Measurements from ENCODE around the gene COQ8B. TPM values are rescaled to one million over a fixed set of nuclear protein-coding genes. Genes with fewer than 3 reads are reported as not detected.
"Not testable (repeated sequence)": the region's sequence is repeated elsewhere in the genome, so short reads cannot be mapped to it uniquely, and the experiment has no call there.

Gene COQ8B
- total and polyA plus RNA-seq, 7 experiments from 2014 or later, result 14.4 to 48.3 (median 36.9) TPM

GRCh38 chr19:40732304-40732703 is 15.6 kb upstream of the COQ8B start:
- H3K27ac ChIP-seq (ENCODE audit: low read depth, low read length); H3K4me1 ChIP-seq (ENCODE audit: control insufficient read depth in 2 of 2, insufficient read depth in 2 of 2, low read length in 2 of 2); ATAC-seq; H3K27me3 ChIP-seq (ENCODE audit: control insufficient read depth in 2 of 2, insufficient read depth in 2 of 2, low read length in 2 of 2); H3K9me3 Mint-ChIP-seq; H3K4me3 Mint-ChIP-seq; H3K9me3 ChIP-seq (ENCODE audit: control insufficient read depth in 2 of 3, low read length in 3 of 3); intact Hi-C loops (cut with micrococcal nuclease); H3K4me1 Mint-ChIP-seq; H3K27me3 Mint-ChIP-seq; H3K27ac Mint-ChIP-seq; H3K4me3 ChIP-seq (ENCODE audit: low read length); DNase-seq: not testable (repeated sequence)
- POLR2A ChIA-PET, result interaction anchor here (1.9 kb wide), 1 partner anchor 46 kb away, joined by 6 read pairs; the partner anchor contains the start of gene RAB4B
- H3K36me3 Mint-ChIP-seq, result peaks cover 4 to 50% (median 30%) of the 10 kb centered on the region in 5 donors
- peaks cover 0 to 66% (median 0%) of the 10 kb centered on the region in 3 experiments for H3K36me3 ChIP-seq (ENCODE audit: control insufficient read depth in 2 of 3, insufficient read depth in 3 of 3, low read length in 3 of 3)
- CTCF ChIA-PET, result interaction anchor here (0.6 to 0.8 kb wide), 3 partner anchors 10 to 424 kb away, joined by 3 read pairs; no protein-coding TSS in a partner anchor

GRCh38 chr19:40730065-40730464 is 13.4 kb upstream of the COQ8B start:
- DNase-seq; H3K4me1 ChIP-seq (ENCODE audit: control insufficient read depth in 2 of 2, insufficient read depth in 2 of 2, low read length in 2 of 2); CTCF ChIA-PET; intact Hi-C loops (cut with micrococcal nuclease); H3K4me3 ChIP-seq (ENCODE audit: low read length); H3K27me3 Mint-ChIP-seq; ATAC-seq; H3K27me3 ChIP-seq (ENCODE audit: control insufficient read depth in 2 of 2, insufficient read depth in 2 of 2, low read length in 2 of 2); H3K9me3 Mint-ChIP-seq; H3K4me3 Mint-ChIP-seq; H3K27ac ChIP-seq (ENCODE audit: low read depth, low read length); H3K4me1 Mint-ChIP-seq; H3K9me3 ChIP-seq (ENCODE audit: control insufficient read depth in 2 of 3, low read length in 3 of 3); H3K27ac Mint-ChIP-seq; POLR2A ChIA-PET: not testable (repeated sequence)
- peaks cover 4 to 54% (median 25%) of the 10 kb centered on the region in 5 donors for H3K36me3 Mint-ChIP-seq
- peaks cover 0 to 53% (median 0%) of the 10 kb centered on the region in 3 experiments for H3K36me3 ChIP-seq (ENCODE audit: control insufficient read depth in 2 of 3, insufficient read depth in 3 of 3, low read length in 3 of 3)

GRCh38 chr19:40726279-40726678 is 9.6 kb upstream of the COQ8B start:
- H3K27ac Mint-ChIP-seq, result no peak overlapping the region

GRCh38 chr19:40724855-40725254 is 8.2 kb upstream of the COQ8B start:
- Mint-ChIP-seq H3K27ac (no peak overlapping the region), H3K9me3 (peaks cover 0 to 5% (median 0%) of the 10 kb centered on the region in 11 donors), H3K27me3 (no peaks in the 10 kb centered on the region), H3K36me3 (peaks cover 0 to 51% (median 12%) of the 10 kb centered on the region in 5 donors), H3K4me3 (no peak overlapping the region), H3K4me1 (peaks cover 15 to 42% (median 29%) of the 10 kb centered on the region in 7 donors)
- POLR2A ChIA-PET, result interaction anchor here (0.6 to 0.7 kb wide), 2 partner anchors 28 to 57 kb away, joined by 3 read pairs; no protein-coding TSS in a partner anchor
- Histone ChIP-seq H3K4me1 (ENCODE audit: control insufficient read depth in 2 of 2, insufficient read depth in 2 of 2, low read length in 2 of 2) (peaks cover 0 to 8% of the 10 kb centered on the region in 2 donors), H3K27ac (ENCODE audit: low read depth, low read length) (no peak overlapping the region), H3K27me3 (ENCODE audit: control insufficient read depth in 2 of 2, insufficient read depth in 2 of 2, low read length in 2 of 2) (no peaks in the 10 kb centered on the region), H3K4me3 (ENCODE audit: low read length) (no peak overlapping the region), H3K36me3 (ENCODE audit: control insufficient read depth in 2 of 3, insufficient read depth in 3 of 3, low read length in 3 of 3) (peaks cover 0 to 12% (median 6%) of the 10 kb centered on the region in 3 experiments), H3K9me3 (ENCODE audit: control insufficient read depth in 2 of 3, low read length in 3 of 3) (no peaks in the 10 kb centered on the region)
- no peak for DNase-seq
- CTCF ChIA-PET, result no interaction called here
- no peak for ATAC-seq
- intact Hi-C loops (cut with micrococcal nuclease), result no loop called here

More at GRCh38 chr19:40726279-40726678, 9.6 kb upstream of the COQ8B start:
- no peaks in the 10 kb centered on the region for H3K9me3 ChIP-seq (ENCODE audit: control insufficient read depth in 2 of 3, low read length in 3 of 3)
- Mint-ChIP-seq H3K4me1 (peaks cover 5 to 29% (median 17%) of the 10 kb centered on the region in 7 donors), H3K4me3 (no peak overlapping the region), H3K27me3 (no peaks in the 10 kb centered on the region), H3K9me3 (peaks cover 0 to 5% (median 0%) of the 10 kb centered on the region in 11 donors), H3K36me3 (peaks cover 3 to 50% (median 20%) of the 10 kb centered on the region in 5 donors)
- no peaks in the 10 kb centered on the region for H3K27me3 ChIP-seq (ENCODE audit: control insufficient read depth in 2 of 2, insufficient read depth in 2 of 2, low read length in 2 of 2)
- peaks cover 0 to 4% of the 10 kb centered on the region in 2 donors for H3K4me1 ChIP-seq (ENCODE audit: control insufficient read depth in 2 of 2, insufficient read depth in 2 of 2, low read length in 2 of 2)
- H3K4me3 ChIP-seq (ENCODE audit: low read length), result no peak overlapping the region
- no peak for ATAC-seq
- ChIA-PET POLR2A (no interaction called here), CTCF (interaction anchor here (0.7 kb wide), 1 partner anchor 92 kb away, joined by 3 read pairs; no protein-coding TSS in a partner anchor)
- DNase-seq, result no peak
- H3K27ac ChIP-seq (ENCODE audit: low read depth, low read length), result no peak overlapping the region
- intact Hi-C loops (cut with micrococcal nuclease), result no loop called here
- H3K36me3 ChIP-seq (ENCODE audit: control insufficient read depth in 2 of 3, insufficient read depth in 3 of 3, low read length in 3 of 3), result peaks cover 0 to 22% (median 6%) of the 10 kb centered on the region in 3 experiments

- DNase-seq, result no peak
- Histone ChIP-seq H3K9me3 (ENCODE audit: control insufficient read depth in 2 of 3, low read length in 3 of 3) (no peaks in the 10 kb centered on the region), H3K36me3 (ENCODE audit: control insufficient read depth in 2 of 3, insufficient read depth in 3 of 3, low read length in 3 of 3) (peaks cover 0 to 12% (median 6%) of the 10 kb centered on the region in 3 experiments), H3K27me3 (ENCODE audit: control insufficient read depth in 2 of 2, insufficient read depth in 2 of 2, low read length in 2 of 2) (no peaks in the 10 kb centered on the region), H3K4me1 (ENCODE audit: control insufficient read depth in 2 of 2, insufficient read depth in 2 of 2, low read length in 2 of 2) (peaks cover 0 to 13% of the 10 kb centered on the region in 2 donors), H3K27ac (ENCODE audit: low read depth, low read length) (no peak overlapping the region), H3K4me3 (ENCODE audit: low read length) (no peak overlapping the region)
- ATAC-seq, result no peak
- intact Hi-C loops (cut with micrococcal nuclease), result no loop called here
- Mint-ChIP-seq H3K4me3 (no peak overlapping the region), H3K27me3 (no peaks in the 10 kb centered on the region), H3K4me1 (peaks cover 15 to 47% (median 34%) of the 10 kb centered on the region in 7 donors), H3K36me3 (peaks cover 0 to 51% (median 12%) of the 10 kb centered on the region in 5 donors), H3K9me3 (peaks cover 0 to 5% (median 0%) of the 10 kb centered on the region in 11 donors), H3K27ac (no peak overlapping the region)
- ChIA-PET POLR2A (interaction anchor here (0.7 kb wide), 1 partner anchor 28 kb away, joined by 3 read pairs; no protein-coding TSS in a partner anchor), CTCF (no interaction called here)
Measured at GRCh38 chr19:40724315-40724714, 7.6 kb upstream of the COQ8B start.

GRCh38 chr19:40723661-40724254 is 7.1 kb upstream of the COQ8B start:
- peaks cover 0 to 8% (median 6%) of the 10 kb centered on the region in 3 experiments for H3K36me3 ChIP-seq (ENCODE audit: control insufficient read depth in 2 of 3, insufficient read depth in 3 of 3, low read length in 3 of 3)
- POLR2A ChIA-PET, result no interaction called here
- CTCF ChIA-PET, result no interaction called here
- no peaks in the 10 kb centered on the region for H3K27me3 ChIP-seq (ENCODE audit: control insufficient read depth in 2 of 2, insufficient read depth in 2 of 2, low read length in 2 of 2)
- no peak overlapping the region for H3K27ac ChIP-seq (ENCODE audit: low read depth, low read length)
- no peaks in the 10 kb centered on the region for H3K9me3 ChIP-seq (ENCODE audit: control insufficient read depth in 2 of 3, low read length in 3 of 3)
- Mint-ChIP-seq H3K4me3 (peak overlapping the region in 1 of 10 donors; percentile 40), H3K9me3 (peaks cover 0 to 5% (median 0%) of the 10 kb centered on the region in 11 donors), H3K36me3 (peaks cover 0 to 51% (median 12%) of the 10 kb centered on the region in 5 donors), H3K4me1 (peaks cover 15 to 53% (median 40%) of the 10 kb centered on the region in 7 donors), H3K27ac (peak overlapping the region in 2 of 9 donors; percentile 23 to 51), H3K27me3 (no peaks in the 10 kb centered on the region)
- peaks cover 5 to 15% of the 10 kb centered on the region in 2 donors for H3K4me1 ChIP-seq (ENCODE audit: control insufficient read depth in 2 of 2, insufficient read depth in 2 of 2, low read length in 2 of 2)
- no peak overlapping the region for H3K4me3 ChIP-seq (ENCODE audit: low read length)
- intact Hi-C loops (cut with micrococcal nuclease), result no loop called here
- DNase-seq (no peak), ATAC-seq (no peak)

All from naive thymus-derived CD4-positive, alpha-beta T cell (primary cell).